GM21576 (cell line): ENCODE results near the gene NPIPA8.
"Not testable (repeated sequence)": the region's sequence is repeated elsewhere in the genome, so short reads cannot be mapped to it uniquely, and the experiment has no call there.

Experiments used
- ATAC-seq: cut with Tn5 transposase; IDR thresholded peaks from one replicate; pipeline ENCODE4 v1.9.1; 2021; ENCODE audit warnings: mild to moderate bottlenecking, moderate library complexity; ENCODE audit not compliant: unreplicated experiment

Gene NPIPA8

DNA sequence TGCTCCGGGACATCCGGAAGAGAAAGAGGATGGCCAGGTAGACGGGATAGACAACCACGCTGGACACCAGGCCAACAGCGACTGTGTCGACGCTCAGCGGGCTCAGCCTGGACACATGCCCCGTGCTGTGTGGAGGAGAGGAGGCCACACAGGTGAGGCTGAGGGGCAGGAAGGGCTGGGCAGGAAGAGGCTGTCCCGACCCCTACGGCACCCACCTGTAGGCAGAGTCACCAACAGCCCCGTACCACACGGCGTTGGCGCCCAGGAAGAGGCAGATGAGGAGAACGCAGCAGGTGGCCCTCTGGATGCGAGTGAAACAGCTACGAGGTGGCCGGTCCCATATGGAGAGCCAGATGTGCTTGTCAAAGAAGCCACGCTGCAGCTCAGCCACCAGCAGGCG is at the start of gene NPIPA8:
Gene NPIPA8, minus strand, starts transcription at position 101 of the 400 bp plus-strand sequence. CDS start 4,074 bp downstream, outside the sequence.
- not testable (repeated sequence) for ATAC-seq

- ATAC-seq = not testable (repeated sequence)
Observed at GRCh38 chr16:18385285-18385684, 48.7 kb upstream of the NPIPA8 start.

GRCh38 chr16:18384869-18385268 is 48.3 kb upstream of the NPIPA8 start:
- ATAC-seq = not testable (repeated sequence)

DNA sequence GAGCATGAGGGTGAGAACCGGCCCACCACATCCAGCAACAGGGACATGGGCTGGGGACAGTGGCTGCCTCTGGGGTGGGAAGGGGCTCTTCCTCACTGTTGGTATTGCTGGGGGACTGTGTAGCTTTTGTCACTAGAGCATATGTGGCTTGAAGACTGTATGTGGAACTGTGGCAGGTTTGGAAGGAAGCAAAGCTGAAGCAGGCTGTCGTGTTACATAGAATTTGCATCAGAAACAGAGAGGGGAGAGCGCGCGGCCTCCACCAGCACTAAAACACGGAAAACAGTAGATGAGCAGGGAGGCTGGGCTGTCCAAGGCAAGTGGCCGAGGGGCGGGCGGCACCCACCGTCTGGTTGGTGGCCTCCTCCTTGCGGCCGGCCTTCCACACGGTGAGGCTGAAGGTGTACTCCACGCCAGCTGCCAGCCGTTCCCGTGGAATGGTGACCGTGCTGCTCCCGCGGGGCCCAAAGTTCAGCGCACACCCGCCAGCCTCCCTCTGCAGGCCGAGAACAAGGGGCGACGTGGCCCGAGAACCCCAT is 47.6 kb upstream of the NPIPA8 start:
- not testable (repeated sequence) for ATAC-seq

GRCh38 chr16:18382696-18383095 is 46.2 kb upstream of the NPIPA8 start:
- not testable (repeated sequence) for ATAC-seq

GRCh38 chr16:18347742-18348141 is 11.2 kb upstream of the NPIPA8 start:
- not testable (repeated sequence) for ATAC-seq

DNA sequence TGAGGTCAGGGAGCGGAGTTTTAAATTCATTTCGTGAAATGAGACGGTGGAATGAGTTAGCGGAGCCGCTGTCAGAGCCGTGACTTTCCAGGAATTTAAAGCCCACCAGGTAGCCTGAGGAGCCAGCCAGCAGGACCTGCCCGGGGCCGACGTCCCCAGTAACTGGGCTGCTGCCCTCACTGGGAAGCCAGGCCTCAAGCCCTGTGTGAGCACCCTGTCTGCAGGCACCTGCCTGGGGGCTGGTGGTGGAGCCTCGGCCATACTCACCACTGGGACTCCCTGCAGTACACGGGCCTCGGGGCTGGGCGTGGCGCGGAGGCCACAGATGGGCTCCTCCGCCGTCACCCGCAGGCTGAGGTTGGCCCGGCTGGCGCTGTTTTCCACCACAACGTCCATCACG is 10.5 kb upstream of the NPIPA8 start:
- not testable (repeated sequence) for ATAC-seq

DNA sequence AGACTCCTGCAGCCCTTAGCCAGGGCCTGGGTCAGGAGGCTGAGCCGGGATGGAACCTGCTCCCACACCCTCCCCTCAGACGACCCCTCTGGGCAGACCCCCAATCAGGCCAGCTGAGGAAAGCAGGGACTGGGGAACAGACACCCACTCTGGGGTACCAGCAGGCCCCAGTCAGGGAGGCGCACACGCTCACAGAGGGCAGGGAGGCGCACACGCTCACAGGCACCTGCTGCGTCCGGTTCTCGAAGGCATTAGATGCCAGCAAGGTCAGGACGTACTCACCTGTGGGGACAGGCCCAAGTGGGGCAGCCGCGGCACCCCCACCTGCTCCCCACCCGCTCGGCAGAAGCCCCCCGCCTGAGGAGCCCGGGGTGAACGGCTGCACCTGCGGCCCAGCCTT is 8.1 kb upstream of the NPIPA8 start:
- not testable (repeated sequence) for ATAC-seq

- ATAC-seq = not testable (repeated sequence)
Observed at GRCh38 chr16:18341986-18342385, 5.5 kb upstream of the NPIPA8 start.

DNA sequence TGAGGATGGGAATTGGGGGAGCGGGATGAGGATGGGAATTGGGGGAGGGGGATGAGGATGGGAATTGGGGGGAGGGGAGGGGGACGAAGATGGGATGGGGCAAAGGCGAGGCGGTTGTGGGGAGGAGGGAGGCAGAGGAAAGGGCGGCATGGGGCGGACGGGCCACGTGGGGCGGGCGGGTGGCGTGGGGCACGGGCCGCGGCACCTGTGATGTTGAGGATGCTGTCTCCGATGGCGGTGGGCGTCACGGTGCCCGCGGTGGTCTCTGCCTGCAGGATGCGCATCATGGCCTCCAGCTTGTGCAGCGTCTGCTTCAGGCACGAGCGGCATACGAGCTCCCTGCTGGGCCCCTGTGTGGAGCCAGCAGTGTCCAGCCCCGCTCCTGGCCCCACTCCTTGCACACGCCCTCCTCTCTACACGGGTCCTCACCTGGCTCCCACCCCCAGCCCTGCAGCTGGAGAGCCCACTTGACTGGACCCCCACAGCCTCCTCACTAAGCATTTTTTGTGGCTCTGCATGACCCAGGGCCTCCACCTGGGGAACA is 5.0 kb upstream of the NPIPA8 start:
- ATAC-seq = not testable (repeated sequence)

DNA sequence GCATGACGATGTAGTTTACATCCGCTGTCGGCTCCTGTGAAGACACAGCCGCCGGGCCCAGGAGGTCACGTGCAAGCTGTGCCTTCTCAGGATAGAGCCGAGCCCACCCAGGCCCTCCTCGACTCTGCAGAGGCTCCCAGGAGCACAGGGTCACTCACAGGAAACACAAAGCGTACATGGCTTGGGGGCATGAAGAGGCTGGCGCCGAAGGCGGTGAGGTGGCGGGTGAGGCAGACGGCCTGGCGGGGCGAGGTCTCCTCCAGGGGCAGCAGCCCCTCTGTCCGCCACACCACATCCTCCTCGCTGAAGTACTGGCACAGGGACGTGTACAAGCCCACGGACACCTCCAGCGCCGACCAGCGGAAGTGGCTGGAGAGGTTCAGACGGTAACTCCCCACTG is 2.7 kb upstream of the NPIPA8 start:
- ATAC-seq = not testable (repeated sequence)

GRCh38 chr16:18311811-18312210 is 24.7 kb downstream of the NPIPA8 start:
- ATAC-seq = not testable (repeated sequence)

DNA sequence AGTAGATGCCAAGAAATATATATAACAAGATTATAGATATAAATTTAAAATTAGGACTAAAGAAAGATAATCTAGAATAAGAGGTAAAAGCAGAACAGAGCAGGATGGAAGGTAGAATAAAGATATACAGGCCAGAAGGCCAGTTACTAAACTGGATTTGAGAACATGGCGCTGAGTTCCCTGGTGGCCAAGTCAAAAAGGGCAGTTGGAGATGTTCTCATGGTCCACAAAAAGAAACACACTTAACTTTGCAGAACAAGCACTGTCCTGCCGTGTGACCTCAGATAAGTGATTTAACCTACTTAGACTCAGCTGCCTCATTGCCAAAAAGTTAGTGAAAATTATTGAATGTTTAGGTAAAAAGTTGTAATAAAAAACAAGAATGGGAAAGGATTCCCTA is 27.4 kb downstream of the NPIPA8 start:
- ATAC-seq = not testable (repeated sequence)

GRCh38 chr16:18307241-18307640 is 29.3 kb downstream of the NPIPA8 start:
- not testable (repeated sequence) for ATAC-seq

- ATAC-seq = not testable (repeated sequence)
Observed at GRCh38 chr16:18306066-18306465, 30.5 kb downstream of the NPIPA8 start.

GRCh38 chr16:18303059-18303706 is 33.4 kb downstream of the NPIPA8 start:
- ATAC-seq = not testable (repeated sequence)

DNA sequence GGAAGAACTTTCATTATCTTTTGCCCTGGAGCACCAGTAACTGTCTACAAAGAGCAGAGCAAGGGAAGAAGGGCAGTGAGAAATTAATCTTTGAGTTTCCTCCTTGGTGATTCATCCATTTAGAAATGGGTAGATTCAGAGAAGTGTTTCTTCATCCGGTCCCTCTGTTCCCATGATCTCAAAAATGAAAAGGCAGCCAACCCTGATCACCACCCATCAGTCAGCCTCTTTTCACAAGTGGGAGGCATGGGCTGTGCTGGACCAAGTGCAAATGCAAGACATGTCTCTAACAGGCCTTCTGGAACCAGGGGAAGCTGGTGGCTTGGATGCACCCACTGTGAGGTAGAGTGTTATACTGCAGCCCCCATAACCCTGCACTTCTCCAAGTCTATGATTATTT is 38.8 kb downstream of the NPIPA8 start:
- ATAC-seq = not testable (repeated sequence)

DNA sequence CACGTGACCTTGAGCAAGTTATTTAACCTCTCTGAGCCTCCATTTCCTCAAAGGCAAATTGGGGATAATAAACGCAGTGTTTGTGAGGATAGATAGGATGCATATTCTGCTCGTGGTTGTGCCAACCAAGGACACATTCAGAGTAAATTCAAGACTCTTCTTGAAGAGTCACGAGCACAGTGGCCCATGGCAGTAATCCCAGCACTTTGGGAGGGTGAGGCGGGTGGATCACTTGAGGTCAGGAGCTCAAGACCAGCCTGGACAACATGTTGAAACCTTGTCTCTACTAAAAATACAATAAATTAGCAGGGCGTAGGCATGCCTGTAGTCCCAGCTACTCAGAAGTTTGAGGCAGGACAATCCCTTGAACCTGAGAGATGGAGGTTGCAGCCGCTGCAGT is 39.6 kb downstream of the NPIPA8 start:
- not testable (repeated sequence) for ATAC-seq

DNA sequence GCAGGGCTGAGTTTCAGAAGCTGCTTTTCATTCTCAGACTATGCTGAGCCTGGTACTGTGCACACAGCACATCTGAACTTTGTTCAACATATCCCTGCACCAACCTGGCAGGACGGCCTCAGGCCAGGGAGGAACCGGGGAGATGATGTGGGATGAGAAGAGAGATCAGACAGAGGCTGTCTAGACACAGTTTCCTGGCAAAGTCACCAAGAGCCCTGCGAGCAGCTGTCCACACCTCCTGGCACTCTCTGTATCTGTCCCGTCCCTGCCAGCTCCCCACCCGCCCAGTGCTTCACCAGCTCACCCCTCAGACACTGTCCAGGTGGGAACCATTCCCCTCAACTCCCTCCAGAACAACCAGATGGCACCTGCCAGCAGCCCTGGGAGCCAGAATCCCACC is 42.2 kb downstream of the NPIPA8 start:
- ATAC-seq = not testable (repeated sequence)

GRCh38 chr16:18293337-18293956 is 43.1 kb downstream of the NPIPA8 start:
- ATAC-seq = not testable (repeated sequence)

GRCh38 chr16:18290959-18291358 is 45.6 kb downstream of the NPIPA8 start:
- not testable (repeated sequence) for ATAC-seq

- ATAC-seq = not testable (repeated sequence)
Observed at GRCh38 chr16:18286342-18286741, 50.2 kb downstream of the NPIPA8 start.
